ENCODE measurements around the gene ASCL4.

The ASCL4 gene

DNA sequence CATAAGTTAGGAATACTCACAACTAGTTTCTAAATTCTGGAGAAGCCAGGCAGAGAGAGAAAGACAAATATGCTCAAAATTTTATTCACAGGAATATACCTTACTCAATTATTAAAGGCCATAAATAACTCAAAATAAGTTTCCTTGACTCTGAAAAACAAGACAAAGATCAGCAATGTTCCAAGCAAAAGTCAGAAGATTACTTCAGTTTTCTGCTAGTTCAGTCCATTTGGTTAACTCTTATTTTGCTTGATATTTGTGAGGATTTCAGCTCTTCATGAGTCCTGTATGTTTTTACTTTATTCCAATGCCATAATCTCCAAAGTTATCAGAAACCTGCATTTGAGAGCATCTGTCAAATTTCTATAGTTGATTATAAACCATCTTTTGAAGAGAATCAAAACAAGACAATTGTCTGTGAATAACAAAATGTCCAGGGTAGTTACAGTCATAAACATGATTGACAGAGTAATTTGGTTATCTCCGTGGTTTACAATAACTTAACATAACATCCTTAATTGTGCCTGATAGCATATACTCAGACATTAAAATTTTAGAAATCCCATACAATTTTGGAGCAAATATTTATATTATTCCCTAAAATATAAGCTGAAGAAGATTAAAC, 17.1 kb downstream of the ASCL4 start:
- TF ChIP-seq, protein P1, sequence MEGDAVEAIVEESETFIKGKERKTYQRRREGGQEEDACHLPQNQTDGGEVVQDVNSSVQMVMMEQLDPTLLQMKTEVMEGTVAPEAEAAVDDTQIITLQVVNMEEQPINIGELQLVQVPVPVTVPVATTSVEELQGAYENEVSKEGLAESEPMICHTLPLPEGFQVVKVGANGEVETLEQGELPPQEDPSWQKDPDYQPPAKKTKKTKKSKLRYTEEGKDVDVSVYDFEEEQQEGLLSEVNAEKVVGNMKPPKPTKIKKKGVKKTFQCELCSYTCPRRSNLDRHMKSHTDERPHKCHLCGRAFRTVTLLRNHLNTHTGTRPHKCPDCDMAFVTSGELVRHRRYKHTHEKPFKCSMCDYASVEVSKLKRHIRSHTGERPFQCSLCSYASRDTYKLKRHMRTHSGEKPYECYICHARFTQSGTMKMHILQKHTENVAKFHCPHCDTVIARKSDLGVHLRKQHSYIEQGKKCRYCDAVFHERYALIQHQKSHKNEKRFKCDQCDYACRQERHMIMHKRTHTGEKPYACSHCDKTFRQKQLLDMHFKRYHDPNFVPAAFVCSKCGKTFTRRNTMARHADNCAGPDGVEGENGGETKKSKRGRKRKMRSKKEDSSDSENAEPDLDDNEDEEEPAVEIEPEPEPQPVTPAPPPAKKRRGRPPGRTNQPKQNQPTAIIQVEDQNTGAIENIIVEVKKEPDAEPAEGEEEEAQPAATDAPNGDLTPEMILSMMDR (conservative IDR thresholded peaks at IDR 0.05): no peak
- H3K27ac ChIP-seq: no peak overlapping the region

DNA sequence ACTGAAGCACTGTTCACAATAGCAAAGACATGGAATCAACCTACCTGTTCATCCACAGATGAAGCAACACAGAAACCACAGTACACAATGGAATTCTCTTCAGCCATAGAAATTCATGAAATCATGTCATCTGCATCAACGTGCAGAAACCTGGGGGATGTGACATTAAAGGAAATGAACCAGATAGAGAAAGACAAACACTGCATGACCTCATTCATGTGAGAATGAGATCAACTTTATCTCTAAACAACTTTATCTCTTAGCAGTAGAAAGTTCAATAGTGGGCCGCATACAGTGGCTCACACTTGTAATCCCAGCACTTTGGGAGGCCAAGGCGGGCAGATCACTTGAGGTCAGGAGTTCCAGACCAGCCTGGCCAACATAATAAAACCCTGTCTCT, 19.9 kb downstream of the ASCL4 start:
- H3K27ac ChIP-seq: no peak overlapping the region
- TF ChIP-seq, protein P1 (conservative IDR thresholded peaks at IDR 0.05): no peak

DNA sequence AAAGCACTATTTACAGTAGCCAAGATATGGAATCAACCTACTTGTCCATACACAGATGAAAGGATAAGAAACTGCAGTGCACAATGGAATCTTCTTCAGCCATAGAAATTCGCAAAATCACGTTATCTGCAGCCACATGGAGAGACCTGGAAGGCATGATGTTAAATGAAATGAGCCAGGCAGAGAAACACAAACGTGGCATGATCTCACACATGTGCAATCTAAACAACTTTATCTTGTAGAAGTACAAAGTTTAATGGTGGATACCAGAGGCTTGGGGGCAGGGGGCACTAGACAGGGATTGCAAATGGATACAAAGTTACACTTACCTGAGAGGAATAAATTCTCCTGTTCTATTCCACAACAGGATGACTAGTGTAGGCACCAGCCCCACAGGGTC, 24.1 kb downstream of the ASCL4 start:
- TF ChIP-seq, protein P1 (conservative IDR thresholded peaks at IDR 0.05): no peak
- H3K27ac ChIP-seq: no peak overlapping the region

DNA sequence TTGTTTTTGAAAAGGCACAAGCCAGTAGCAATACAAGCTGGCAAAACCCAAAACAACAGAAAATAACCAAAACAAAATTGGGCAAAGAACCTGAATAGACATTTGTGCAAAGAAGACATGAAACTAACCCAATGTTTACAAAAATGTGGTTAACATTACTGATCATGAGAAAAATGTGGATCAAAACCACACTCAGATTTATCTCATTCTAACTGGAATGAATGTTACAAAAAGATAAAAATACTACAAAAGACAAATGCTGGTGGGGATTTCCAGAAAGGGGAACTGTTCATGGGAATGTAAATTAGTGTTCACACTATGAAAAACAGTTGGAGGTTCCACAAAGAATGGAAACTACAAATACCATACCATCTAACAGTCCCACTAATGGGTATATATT, 26.6 kb downstream of the ASCL4 start:
- no peak overlapping the region for H3K27ac ChIP-seq
- TF ChIP-seq, protein P1 (conservative IDR thresholded peaks at IDR 0.05): no peak

DNA sequence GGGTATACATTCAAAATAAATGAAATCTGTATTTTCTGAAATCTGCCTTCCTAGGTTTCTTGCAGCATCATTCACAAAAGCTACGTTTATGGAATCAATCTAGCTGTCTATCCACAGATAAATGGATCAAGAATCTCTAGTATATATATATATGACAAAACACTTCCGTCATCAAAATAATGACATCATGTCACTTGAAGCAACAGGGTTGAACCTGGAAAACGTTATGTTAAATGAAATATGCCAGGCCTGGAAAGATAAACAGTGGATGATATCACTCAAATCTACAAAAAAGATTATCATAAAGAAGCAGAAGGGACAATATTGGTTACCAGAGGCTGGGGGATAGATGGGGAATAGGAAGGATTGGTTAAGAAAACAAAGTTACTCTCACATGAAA, 28.6 kb downstream of the ASCL4 start:
- H3K27ac ChIP-seq: no peak overlapping the region
- TF ChIP-seq, protein P1 (conservative IDR thresholded peaks at IDR 0.05): no peak

DNA sequence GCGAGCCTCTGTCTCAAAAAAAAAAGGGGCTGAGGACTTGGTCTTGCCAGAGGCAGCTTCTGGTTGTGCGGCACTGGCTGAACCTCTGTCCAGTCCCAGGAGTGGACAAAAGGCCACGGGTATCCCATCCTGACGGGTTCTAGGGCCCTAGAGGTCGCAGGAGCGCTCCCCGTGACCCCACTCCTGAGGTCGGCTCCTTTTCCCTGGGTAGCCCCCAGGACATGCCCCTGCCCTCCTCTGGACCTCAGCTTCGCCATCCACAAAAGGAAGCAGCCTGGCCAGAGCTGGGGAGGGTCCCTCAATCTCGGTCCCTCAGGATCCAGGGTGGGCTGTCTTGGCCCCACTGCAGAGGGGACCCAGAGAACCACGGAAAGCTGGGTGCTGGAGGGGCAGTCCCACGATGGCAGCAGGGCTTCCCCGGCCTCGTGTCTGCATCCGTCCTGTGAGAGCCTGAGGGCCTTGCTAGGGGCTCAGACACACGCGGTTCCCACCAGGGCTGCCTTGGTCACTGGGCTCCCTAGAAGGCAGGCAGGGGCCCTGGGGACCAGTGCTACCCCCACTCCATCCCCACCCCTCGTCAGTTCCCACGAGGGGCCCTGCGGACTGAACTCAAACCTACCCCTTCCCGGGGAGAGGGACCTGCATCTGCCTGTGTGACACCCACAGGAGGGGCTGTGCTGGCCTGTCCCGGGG, 31.1 kb downstream of the ASCL4 start:
- TF ChIP-seq, protein P1 (conservative IDR thresholded peaks at IDR 0.05): no peak
- no peak overlapping the region for H3K27ac ChIP-seq

DNA sequence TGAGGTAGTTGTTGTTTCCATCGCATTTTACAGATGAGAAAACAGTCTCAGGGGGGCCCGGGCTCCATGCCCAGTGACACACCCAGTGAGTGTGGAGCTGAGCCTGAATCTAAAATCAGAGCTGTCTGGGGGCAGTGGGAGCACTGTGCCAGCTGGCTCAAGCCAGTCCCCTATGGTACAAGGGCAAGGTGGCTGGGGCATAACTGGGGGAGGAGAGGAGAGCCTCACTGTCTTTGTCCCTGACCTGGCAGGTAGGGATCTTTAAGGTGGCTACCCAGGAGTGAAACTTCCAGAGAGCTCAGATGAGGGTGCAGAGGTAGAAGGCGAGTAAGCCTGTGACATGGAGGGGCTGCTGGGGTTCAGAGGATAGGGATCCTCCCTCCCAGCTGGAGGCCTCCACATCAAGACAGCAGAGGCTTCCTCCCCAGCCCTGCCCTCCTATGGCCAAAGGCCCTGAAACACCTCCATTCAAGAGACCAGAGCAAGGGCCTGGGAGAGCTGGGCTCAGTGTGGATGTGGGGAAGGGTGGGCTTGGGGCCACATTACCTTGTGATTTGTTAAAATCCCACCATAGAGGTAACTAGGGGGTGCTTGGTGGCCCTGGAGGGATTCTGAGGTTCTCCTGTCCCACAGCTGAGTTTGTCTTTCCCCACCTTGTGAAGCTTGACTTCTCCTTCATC, 33.1 kb downstream of the ASCL4 start:
- TF ChIP-seq, protein P1 (conservative IDR thresholded peaks at IDR 0.05): no peak
- no peak overlapping the region for H3K27ac ChIP-seq

All from VCaP (cell line).